Tibial nerve (tissue), 3 donors: ENCODE results near the gene CCDC74A.

Experiments
- POLR2A ChIP-seq, 2 donors: fragments of 450-650 bp; IDR thresholded peaks; one replicate each; pipeline ENCODE4 v1.6.1; 2017; ENCODE audit warnings: antibody characterized with exemption in 2 of 2, mild to moderate bottlenecking in 2 of 2, moderate library complexity in 2 of 2
- TF ChIP-seq, protein P1 (sequence below), 5 experiments: fragments of 200-600 bp in 3 of 5; fragments of 450-650 bp in 2 of 5; sonication (generic) in 3 of 5; IDR thresholded peaks; one replicate each; pipeline ENCODE4 v1.5.1; 2016 to 2019; ENCODE audit warnings: antibody characterized with exemption in 5 of 5, mild to moderate bottlenecking in 3 of 5, moderate library complexity in 2 of 5

- TF ChIP-seq, protein P1, sequence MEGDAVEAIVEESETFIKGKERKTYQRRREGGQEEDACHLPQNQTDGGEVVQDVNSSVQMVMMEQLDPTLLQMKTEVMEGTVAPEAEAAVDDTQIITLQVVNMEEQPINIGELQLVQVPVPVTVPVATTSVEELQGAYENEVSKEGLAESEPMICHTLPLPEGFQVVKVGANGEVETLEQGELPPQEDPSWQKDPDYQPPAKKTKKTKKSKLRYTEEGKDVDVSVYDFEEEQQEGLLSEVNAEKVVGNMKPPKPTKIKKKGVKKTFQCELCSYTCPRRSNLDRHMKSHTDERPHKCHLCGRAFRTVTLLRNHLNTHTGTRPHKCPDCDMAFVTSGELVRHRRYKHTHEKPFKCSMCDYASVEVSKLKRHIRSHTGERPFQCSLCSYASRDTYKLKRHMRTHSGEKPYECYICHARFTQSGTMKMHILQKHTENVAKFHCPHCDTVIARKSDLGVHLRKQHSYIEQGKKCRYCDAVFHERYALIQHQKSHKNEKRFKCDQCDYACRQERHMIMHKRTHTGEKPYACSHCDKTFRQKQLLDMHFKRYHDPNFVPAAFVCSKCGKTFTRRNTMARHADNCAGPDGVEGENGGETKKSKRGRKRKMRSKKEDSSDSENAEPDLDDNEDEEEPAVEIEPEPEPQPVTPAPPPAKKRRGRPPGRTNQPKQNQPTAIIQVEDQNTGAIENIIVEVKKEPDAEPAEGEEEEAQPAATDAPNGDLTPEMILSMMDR (IDR thresholded peaks at IDR 0.05): no peak
- no peak for TF ChIP-seq POLR2A (IDR thresholded peaks at IDR 0.05)
These were observed 52.5 kb downstream of the CCDC74A start for GRCh38 chr2:131580187-131580586.
